HG03571 (cell line): Measurements from ENCODE around the gene THUMPD2.

ENCODE experiments used
- ATAC-seq: cut with Tn5 transposase; IDR thresholded peaks from one replicate; pipeline ENCODE4 v1.9.1; 2021; ENCODE audit not compliant: unreplicated experiment

THUMPD2 gene

GRCh38 chr2:39719317-39719716 lies 59.7 kb downstream of the THUMPD2 start:
- ATAC-seq, result no peak

- no peak for ATAC-seq
Observed at GRCh38 chr2:39718483-39718882, 60.6 kb downstream of the THUMPD2 start.

DNA sequence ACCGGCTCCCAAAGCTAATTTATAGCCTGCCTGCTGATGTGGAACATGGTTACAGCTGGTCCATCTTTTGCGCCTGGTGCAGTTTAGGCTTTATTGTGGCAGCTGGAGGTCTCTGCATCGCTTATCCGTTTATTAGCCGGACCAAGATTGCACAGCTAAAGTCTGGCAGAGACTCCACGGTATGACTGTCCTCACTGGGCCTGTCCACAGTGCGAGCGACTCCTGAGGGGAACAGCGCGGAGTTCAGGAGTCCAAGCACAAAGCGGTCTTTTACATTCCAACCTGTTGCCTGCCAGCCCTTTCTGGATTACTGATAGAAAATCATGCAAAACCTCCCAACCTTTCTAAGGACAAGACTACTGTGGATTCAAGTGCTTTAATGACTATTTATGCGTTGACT lies 62.0 kb downstream of the THUMPD2 start:
- ATAC-seq, result no peak

- no peak for ATAC-seq
Observed at GRCh38 chr2:39715822-39716221, 63.2 kb downstream of the THUMPD2 start.

GRCh38 chr2:39715095-39715494 lies 64.0 kb downstream of the THUMPD2 start:
- no peak for ATAC-seq

GRCh38 chr2:39712953-39713352 lies 66.1 kb downstream of the THUMPD2 start:
- no peak for ATAC-seq

GRCh38 chr2:39710807-39711206 lies 68.3 kb downstream of the THUMPD2 start:
- no peak for ATAC-seq

DNA sequence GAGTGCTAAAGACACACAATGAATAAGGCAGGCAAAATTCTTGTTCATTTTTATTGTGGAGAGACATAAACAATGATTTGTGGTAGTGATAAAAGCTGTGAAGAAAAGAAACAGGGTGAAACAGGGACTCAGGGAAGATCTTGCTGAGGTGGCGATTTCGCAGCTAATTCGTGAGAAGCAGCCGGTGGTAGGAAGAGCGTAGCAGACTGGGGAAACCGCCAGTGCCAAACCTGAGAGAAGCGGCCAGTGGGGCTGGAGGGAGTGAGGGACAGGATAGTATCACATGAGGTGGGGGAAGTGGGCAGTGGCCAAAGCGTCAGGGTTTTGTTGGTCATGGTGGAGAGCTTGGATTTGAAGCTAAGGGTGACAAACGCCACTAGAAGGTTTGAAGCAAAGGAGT lies 71.1 kb downstream of the THUMPD2 start:
- ATAC-seq, result no peak

- ATAC-seq, result no peak
Observed at GRCh38 chr2:39706945-39707344, 72.1 kb downstream of the THUMPD2 start.

GRCh38 chr2:39706312-39706711 lies 72.7 kb downstream of the THUMPD2 start:
- no peak for ATAC-seq

DNA sequence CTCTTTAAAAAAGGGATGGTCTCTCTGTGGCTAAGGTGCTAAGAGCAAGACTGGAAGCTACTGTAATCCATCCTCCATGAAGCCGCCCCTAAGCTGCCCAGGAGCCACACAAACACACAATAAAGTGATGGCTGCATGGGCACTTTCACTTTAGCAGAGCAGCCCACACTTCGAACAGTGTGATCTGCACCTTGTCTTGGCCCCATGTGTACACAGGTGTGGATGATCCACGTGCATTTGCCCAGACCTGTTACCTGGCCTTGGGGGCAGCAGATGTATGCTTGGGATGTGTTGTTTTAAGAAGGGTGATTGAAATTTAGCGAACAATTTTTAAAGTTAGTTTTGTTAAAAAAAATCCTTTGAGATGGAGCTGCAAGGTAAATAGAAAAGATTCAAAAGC lies 73.4 kb downstream of the THUMPD2 start:
- ATAC-seq, result no peak

- ATAC-seq, result no peak
Observed at GRCh38 chr2:39704540-39704939, 74.5 kb downstream of the THUMPD2 start.

DNA sequence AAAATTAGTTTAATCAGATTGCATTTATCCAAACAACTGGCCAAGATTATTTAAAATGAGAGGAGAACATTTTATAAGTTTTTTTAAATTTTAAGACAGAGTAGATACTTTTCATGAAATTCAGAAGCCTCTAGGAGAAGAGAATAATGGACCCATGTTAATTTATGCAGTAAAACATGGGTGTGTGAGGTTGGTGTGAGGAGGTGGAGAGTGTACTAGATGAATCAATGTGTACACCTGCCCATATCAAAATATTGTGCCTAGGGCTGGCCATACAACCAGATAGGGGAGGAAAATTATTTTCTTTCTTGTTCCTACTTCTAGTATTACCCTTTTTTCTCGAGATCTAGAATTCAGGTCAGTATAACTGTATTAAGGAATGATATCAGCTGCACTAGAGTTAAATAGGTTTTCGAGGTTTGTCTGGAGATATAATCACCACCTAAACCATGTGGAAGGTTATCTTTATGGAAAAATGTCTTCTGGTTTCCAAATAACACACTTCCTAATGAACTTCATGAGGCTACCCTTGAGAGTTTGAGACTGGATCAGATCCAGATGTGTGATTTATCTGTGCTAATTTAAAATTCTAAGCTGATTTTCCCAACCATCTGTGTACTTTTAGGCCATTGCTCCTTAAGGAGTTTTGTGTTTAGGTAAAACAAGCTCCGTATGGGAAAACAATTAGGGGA lies 75.7 kb downstream of the THUMPD2 start:
- ATAC-seq, result no peak

- ATAC-seq, result no peak
Observed at GRCh38 chr2:39701137-39701536, 77.9 kb downstream of the THUMPD2 start.

DNA sequence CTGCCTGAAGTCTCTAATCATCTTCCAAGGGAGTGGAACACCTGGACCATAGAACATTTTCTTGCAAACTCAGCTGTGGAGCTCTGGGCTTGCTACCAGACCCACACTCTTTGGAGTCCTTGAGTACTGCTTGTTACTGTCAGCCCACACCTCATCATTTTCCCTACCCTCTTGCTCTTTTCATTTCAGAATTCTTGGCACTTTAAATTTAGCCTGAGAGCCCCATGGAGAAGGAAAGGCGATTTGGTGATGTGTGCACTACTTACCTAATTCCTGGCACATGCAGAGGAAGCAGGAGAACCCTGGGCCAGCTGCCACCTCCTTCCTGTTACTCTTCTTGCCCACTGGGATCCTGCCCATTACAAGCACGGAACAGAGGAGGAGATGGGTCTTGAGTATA lies 81.6 kb downstream of the THUMPD2 start:
- no peak for ATAC-seq

GRCh38 chr2:39696838-39697237 lies 82.2 kb downstream of the THUMPD2 start:
- ATAC-seq, result no peak

GRCh38 chr2:39696101-39696553 lies 82.9 kb downstream of the THUMPD2 start:
- no peak for ATAC-seq

- no peak for ATAC-seq
Observed at GRCh38 chr2:39693245-39693644, 85.8 kb downstream of the THUMPD2 start.

DNA sequence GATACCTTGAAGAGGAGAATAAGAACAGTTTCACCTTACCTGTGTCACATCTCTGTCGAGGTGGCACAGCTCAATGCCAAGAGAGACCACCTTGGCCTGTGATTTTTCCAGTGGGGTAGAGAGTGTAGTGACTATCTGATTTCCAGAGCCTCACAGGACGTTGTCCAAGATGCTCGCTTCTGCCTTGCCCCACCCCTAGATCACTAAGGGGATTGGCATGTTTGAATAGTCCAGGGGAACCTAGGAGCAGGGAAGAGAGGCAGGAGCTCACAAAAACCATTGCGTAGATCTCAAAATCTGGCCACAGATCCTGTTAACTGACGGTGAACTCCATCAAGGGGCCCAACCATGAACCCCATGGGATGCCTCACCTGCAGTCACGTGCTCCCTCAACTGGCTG lies 89.2 kb downstream of the THUMPD2 start:
- no peak for ATAC-seq

GRCh38 chr2:39689272-39689841 lies 89.7 kb downstream of the THUMPD2 start:
- no peak for ATAC-seq

GRCh38 chr2:39688181-39688580 lies 90.9 kb downstream of the THUMPD2 start:
- ATAC-seq, result no peak

DNA sequence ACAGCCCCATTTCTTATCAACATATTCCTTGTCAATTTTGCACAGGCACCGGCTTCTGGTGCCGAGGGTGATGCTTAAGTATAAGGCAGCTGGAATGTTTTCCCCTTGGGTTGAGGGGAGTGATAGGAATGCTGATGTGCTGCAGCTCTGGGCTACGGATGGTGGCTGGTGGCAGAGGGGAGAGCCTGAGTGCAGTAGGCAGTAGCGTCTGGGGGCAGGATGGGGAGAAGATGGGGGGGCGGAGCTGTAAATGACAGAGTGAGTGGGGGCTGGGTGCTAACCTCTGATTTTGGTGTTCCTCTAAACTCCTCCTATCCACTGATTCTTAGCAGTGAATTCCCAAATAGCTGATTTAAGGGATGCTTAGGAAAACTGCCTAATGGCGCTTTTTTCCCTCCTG lies 92.6 kb downstream of the THUMPD2 start:
- ATAC-seq, result no peak
